PFSK-1 (cell line): ENCODE measurements around the gene PRXL2B.

Experiments
- FOXP2 ChIP-seq: optimal IDR thresholded peaks from 2 replicates; pipeline ENCODE3; 2011; ENCODE audit warnings: borderline replicate concordance, control low read depth, inconsistent platforms; ENCODE audit not compliant: insufficient read depth; ENCODE audit errors: extremely low read length, extremely low read depth
- POLR2AphosphoS5 ChIP-seq: IDR thresholded peaks from 2 replicates; pipeline ENCODE4 v1.6.1; 2012; ENCODE audit warnings: low read depth, mild to moderate bottlenecking, control low read depth, low read length, moderate library complexity
- SIN3A ChIP-seq: IDR thresholded peaks from 2 replicates; pipeline ENCODE4 v1.6.1; 2012; ENCODE audit warnings: mild to moderate bottlenecking, low read length, moderate library complexity, borderline replicate concordance; ENCODE audit not compliant: insufficient read depth
- TAF1 ChIP-seq: IDR thresholded peaks from 2 replicates; pipeline ENCODE4 v1.6.1; 2012; ENCODE audit warnings: low read length, control low read depth, borderline replicate concordance; ENCODE audit not compliant: insufficient read depth
- TF ChIP-seq, protein P1 (sequence below), 2 experiments: IDR thresholded peaks; 2 replicates each; pipeline versions ENCODE4 v1.6.1 to v1.8.0; 2011 to 2012; ENCODE audit warnings: low read depth in 2 of 2, low read length in 2 of 2, control low read depth in 1 of 2, inconsistent platforms in 1 of 2, mild to moderate bottlenecking in 1 of 2, moderate library complexity in 1 of 2; ENCODE audit not compliant: insufficient read depth in 1 of 2

The PRXL2B gene

DNA sequence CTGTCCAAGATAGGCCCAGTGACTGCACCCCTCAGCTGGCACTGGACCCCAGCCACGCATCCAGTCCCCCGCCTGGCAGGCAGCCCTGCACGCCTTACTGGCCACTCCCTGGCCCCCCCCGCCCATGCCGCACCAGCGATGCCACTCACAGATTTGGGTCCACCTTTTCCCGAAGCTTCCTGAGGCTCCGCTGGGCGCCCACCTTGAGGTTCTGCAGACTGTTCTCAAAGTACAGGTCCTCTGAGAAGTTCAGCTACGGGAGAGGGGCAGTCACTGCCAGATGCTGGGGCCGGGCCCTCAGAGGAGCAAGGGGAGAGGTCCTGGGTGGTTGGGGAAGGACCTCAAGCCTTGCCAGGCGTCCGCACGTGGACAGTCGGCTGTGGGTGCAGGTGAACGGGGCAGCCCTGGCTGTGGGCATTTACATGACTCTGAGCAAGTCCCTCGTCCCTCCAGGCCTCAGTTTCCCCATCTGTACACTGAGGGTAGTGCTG lies 8.1 kb downstream of the PRXL2B start:
- TF ChIP-seq TAF1 (no peak), SIN3A (no peak), POLR2AphosphoS5 (no peak), FOXP2 (no peak)
- TF ChIP-seq, protein P1, sequence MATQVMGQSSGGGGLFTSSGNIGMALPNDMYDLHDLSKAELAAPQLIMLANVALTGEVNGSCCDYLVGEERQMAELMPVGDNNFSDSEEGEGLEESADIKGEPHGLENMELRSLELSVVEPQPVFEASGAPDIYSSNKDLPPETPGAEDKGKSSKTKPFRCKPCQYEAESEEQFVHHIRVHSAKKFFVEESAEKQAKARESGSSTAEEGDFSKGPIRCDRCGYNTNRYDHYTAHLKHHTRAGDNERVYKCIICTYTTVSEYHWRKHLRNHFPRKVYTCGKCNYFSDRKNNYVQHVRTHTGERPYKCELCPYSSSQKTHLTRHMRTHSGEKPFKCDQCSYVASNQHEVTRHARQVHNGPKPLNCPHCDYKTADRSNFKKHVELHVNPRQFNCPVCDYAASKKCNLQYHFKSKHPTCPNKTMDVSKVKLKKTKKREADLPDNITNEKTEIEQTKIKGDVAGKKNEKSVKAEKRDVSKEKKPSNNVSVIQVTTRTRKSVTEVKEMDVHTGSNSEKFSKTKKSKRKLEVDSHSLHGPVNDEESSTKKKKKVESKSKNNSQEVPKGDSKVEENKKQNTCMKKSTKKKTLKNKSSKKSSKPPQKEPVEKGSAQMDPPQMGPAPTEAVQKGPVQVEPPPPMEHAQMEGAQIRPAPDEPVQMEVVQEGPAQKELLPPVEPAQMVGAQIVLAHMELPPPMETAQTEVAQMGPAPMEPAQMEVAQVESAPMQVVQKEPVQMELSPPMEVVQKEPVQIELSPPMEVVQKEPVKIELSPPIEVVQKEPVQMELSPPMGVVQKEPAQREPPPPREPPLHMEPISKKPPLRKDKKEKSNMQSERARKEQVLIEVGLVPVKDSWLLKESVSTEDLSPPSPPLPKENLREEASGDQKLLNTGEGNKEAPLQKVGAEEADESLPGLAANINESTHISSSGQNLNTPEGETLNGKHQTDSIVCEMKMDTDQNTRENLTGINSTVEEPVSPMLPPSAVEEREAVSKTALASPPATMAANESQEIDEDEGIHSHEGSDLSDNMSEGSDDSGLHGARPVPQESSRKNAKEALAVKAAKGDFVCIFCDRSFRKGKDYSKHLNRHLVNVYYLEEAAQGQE (IDR thresholded peaks at IDR 0.05; ENCODE audit: insufficient read depth in 1 of 2, low read depth in 2 of 2, low read length in 2 of 2): no peak

DNA sequence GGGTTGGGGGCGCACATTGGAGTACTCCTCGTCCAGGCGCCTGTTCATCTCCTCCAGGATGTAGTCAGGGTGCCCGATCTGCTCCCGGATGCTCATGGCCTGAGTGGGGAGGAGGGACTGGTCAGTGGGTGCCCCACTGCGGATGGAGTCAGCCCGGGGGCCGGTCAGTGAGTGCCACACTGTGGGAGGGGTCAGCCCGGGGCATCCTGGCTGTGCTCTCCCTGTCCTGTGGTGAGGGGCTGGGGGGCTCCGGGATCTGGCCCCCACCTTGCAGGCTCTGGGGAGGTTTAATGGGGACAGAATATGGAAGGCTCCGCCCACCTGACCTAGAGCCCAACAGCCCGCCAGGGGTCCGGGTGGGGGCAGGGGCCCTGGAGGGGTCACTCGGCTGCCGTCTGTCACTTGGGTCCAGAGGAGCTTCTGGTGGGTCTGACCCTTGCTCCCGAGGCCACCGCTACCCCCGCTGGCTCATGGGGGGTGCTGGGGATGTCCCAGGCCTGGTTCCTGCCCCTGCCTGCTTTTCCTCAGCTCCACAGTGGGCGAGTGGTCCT lies 8.8 kb downstream of the PRXL2B start:
- TF ChIP-seq, protein P1 (IDR thresholded peaks at IDR 0.05; ENCODE audit: insufficient read depth in 1 of 2, low read depth in 2 of 2, low read length in 2 of 2): no peak
- TF ChIP-seq SIN3A (no peak), FOXP2 (no peak), TAF1 (no peak), POLR2AphosphoS5 (no peak)

DNA sequence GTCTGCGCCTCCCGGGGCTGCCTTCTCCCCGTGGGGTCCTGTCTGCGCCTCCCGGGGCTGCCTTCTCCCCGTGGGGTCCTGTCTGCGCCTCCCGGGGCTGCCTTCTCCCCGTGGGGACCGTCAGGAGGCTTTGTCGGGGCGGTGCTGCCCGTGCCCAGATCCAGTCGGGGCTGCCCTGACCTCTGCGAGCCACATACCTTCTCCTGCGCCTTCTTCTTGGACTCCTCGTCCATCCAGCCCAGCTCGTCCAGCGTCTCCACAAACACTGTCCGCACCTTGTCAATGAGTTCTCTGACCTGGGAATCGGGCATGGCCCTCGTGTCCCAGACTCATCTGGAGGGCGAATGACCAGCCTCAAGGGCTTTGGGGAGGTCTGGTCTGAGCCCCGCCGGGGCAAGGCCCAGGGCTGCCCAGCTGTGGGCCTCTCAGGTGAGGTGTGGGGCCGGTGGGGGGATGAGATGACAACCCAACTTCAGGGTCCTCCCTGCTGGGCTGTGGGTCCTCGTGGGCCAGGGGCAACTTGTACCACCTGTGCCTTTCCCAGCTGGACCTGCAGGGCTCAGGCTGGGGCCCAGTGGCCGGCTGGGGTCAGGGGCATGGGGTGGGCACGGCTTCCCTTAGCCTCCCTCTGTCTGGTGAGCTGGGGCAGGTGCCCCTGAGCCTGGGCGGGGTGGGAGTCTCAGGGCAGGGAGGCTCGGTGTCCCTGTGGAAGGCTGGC lies 9.4 kb downstream of the PRXL2B start:
- TF ChIP-seq TAF1 (no peak), FOXP2 (no peak), POLR2AphosphoS5 (no peak), SIN3A (no peak)
- TF ChIP-seq, protein P1 (IDR thresholded peaks at IDR 0.05; ENCODE audit: insufficient read depth in 1 of 2, low read depth in 2 of 2, low read length in 2 of 2): no peak

DNA sequence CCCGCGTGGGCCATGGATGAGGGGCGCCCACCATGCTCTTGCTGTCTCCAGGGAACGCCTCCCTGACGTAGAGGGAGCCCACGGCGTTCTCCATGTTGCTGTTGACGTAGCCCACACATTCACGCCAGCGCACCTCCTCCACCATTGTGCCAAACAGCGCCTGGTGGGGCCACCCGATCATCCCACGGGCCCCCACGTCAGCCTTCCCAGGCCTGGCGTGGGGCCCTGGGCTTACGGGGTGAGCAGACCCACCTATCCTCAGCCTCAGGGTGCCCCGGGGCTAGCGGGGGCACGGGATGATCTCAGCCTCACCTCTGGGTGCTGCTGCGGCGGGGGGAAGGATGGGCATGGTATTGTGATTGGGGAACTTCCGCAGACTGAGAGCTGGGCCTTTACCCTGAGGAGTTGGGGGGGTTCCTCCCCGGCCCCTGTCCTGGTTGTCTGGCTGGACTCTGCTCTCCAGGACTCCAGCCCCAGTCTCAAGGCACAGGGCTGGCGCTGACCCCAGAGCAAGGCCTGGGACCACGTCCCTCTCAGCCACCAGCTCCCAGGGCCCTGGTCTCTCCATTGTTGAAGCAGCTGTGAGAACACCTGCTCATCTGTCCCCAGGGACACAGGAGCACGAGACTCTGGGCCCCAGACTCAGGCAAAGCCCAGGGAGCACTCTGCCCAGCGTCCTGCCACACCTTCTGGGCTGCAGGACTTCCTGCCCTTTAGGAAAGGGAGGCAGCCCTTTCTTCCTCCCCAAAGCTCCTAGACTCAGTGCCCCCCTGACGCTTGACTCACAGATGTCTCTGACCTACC lies 10.2 kb downstream of the PRXL2B start:
- TF ChIP-seq, protein P1 (IDR thresholded peaks at IDR 0.05; ENCODE audit: insufficient read depth in 1 of 2, low read depth in 2 of 2, low read length in 2 of 2): no peak
- no peak for TF ChIP-seq TAF1
- TF ChIP-seq SIN3A: no peak
- TF ChIP-seq FOXP2: no peak
- TF ChIP-seq POLR2AphosphoS5: no peak
